Measurements from ENCODE around the gene HCN1. TPM values are rescaled to one million over a fixed set of nuclear protein-coding genes. Genes with fewer than 3 reads are reported as not detected.
"Not testable (repeated sequence)": the region's sequence is repeated elsewhere in the genome, so short reads cannot be mapped to it uniquely, and the experiment has no call there.

Gene HCN1
- total RNA-seq, 4 donors from 2014 or later: 0.16 TPM; not detected in 3

DNA sequence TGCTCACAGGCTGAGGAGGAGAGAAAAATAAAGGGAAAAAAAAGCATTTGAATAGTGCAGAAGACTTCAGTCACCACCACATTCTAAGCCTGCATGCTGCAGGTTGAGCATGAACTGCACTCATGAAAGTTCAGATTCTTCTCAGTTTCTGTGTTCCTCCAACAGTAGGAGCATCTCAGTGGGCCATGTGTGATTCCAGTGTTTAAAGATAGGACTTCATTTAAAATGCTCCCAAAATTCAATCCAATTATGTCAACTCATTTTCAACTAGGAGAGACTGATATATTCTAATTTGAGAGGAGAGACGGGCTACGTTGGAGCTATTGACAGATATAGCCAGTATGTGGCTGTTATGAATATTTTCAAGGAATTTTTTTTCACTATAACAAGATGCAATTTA, 186.8 kb downstream of the HCN1 start:
- H3K4me3 ChIP-seq (ENCODE audit: low read depth, poor library complexity, severe bottlenecking): no peak overlapping the region
- WGBS, 2 donors: 94 to 95% methylated on average over 2 of the region's 2 CpGs
- no peak for DNase-seq (ENCODE audit: low spot score in 2 of 2)
- intact Hi-C loops (cut with DNase I; ENCODE audit: low total_unique reads): no loop called here
- no peak for TF ChIP-seq CTCF (IDR thresholded peaks at IDR 0.05)
- TF ChIP-seq POLR2A (IDR thresholded peaks at IDR 0.05): no peak

DNA sequence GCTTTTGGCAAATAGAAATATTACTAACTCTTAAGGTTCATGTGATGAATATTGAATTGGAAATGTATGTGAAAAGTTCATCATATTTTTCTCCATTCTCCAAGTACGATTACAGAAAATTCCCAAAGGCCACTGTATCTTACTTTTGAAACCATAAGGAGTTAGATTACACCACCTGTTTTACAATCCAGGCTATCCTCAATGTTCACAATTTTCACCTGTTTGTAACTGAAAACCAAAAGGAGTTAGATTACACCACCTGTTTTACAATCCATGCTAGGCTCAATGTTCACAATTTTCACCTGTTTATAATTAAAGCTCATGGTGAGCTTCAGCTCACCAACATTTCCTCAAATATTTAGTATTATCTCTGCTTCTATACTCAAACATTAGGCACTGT, 188.0 kb downstream of the HCN1 start:
- 65 to 88% methylated on average over 1 of the region's 1 CpG for WGBS, 2 donors
- no peak for TF ChIP-seq CTCF (IDR thresholded peaks at IDR 0.05)
- no peak for TF ChIP-seq POLR2A (IDR thresholded peaks at IDR 0.05)
- DNase-seq (ENCODE audit: low spot score in 2 of 2): no peak
- intact Hi-C loops (cut with DNase I; ENCODE audit: low total_unique reads): no loop called here
- no peak overlapping the region for H3K4me3 ChIP-seq (ENCODE audit: low read depth, poor library complexity, severe bottlenecking)

GRCh38 chr5:45507178-45507577, 189.0 kb downstream of the HCN1 start:
- intact Hi-C loops (cut with DNase I; ENCODE audit: low total_unique reads): no loop called here
- no peak overlapping the region for H3K4me3 ChIP-seq (ENCODE audit: low read depth, poor library complexity, severe bottlenecking)
- no peak for DNase-seq (ENCODE audit: low spot score in 2 of 2)
- 45 to 63% methylated on average over 1 of the region's 1 CpG for WGBS, 2 donors
- no peak for TF ChIP-seq POLR2A (IDR thresholded peaks at IDR 0.05)
- no peak for TF ChIP-seq CTCF (IDR thresholded peaks at IDR 0.05)

DNA sequence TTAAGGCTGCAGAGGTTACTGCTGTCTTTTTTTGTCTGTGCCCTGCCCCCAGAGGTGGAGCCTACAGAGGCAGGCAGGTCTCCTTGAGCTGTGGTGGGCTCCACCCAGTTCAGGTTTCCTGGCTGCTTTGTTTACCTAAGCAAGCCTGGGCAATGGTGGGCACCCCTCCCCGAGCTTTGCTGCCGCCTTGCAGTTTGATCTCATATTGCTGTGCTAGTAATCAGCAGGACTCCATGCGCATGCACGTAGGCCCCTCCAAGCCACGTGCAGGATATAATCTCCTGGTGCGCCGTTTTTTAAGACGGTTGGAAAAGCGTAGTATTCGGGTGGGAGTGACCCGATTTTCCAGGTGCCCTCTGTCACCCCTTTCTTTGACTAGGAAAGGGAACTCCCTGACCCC, 197.2 kb downstream of the HCN1 start:
- 84 to 93% methylated on average over 11 of the region's 11 CpGs for WGBS, 2 donors
- intact Hi-C loops (cut with DNase I; ENCODE audit: low total_unique reads); DNase-seq (ENCODE audit: low spot score in 2 of 2); H3K4me3 ChIP-seq (ENCODE audit: low read depth, poor library complexity, severe bottlenecking): not testable (repeated sequence)

DNA sequence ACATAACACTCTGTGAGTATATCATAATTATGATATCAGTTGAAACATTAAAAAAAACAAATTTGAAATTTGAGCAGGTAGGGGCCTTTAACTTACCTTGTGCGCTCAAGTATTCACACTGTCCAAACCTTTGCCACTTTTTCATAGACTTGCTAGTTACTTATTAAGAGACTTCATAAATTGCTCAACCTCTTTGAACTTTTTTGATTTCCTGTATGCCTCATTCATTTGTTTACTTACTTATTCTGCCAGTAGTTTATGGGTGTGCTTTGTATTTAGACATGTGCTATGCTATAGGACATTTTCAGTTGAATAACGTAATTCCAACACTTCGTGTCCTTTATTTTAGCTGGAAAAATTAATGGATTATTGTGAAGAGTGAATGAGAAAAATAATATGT, 204.8 kb downstream of the HCN1 start:
- 90 to 93% methylated on average over 3 of the region's 3 CpGs for WGBS, 2 donors
- intact Hi-C loops (cut with DNase I; ENCODE audit: low total_unique reads): no loop called here
- TF ChIP-seq CTCF (IDR thresholded peaks at IDR 0.05) (no peak), POLR2A (IDR thresholded peaks at IDR 0.05) (no peak)
- H3K4me3 ChIP-seq (ENCODE audit: low read depth, poor library complexity, severe bottlenecking): no peak overlapping the region
- DNase-seq (ENCODE audit: low spot score in 2 of 2): no peak

DNA sequence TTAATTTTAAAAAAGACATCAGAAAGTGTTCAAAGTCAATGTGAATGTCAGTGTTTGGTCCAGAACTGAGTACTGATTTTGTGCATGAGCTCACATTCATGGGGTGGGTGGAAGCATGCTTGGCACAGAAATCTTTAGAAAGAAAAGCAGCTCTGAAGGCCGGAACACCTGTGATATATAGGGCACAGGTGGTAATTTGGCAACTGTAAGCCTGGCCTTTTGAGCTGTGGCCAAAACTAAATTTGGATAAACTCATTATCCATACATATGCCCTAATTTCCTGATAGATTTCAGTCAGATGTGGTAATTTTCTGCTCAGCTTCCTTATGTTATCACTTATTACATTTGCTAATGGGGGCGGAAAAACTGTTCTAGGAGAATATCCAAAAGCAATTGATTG, 211.4 kb downstream of the HCN1 start:
- intact Hi-C loops (cut with DNase I; ENCODE audit: low total_unique reads): no loop called here
- TF ChIP-seq CTCF (IDR thresholded peaks at IDR 0.05): no peak
- no peak overlapping the region for H3K4me3 ChIP-seq (ENCODE audit: low read depth, poor library complexity, severe bottlenecking)
- no peak for DNase-seq (ENCODE audit: low spot score in 2 of 2)
- 70 to 75% methylated on average over 2 of the region's 2 CpGs for WGBS, 2 donors
